ENCODE results near the gene CAMK2A.

- no peak for TF ChIP-seq CEBPB (IDR thresholded peaks at IDR 0.05; ENCODE audit: low read depth, low read length)
- no peak for TF ChIP-seq CTCF (conservative IDR thresholded peaks at IDR 0.05; ENCODE audit: low read depth, low read length)
- TF ChIP-seq POLR2A (IDR thresholded peaks at IDR 0.05; ENCODE audit: low read depth, low read length), result no peak
- TF ChIP-seq MAZ (IDR thresholded peaks at IDR 0.05; ENCODE audit: borderline replicate concordance, low read depth, low read length), result no peak
Observed at GRCh38 chr5:150196514-150196913, 93.1 kb downstream of the CAMK2A start.

Data from IMR-90 (cell line).